ENCODE results near the gene ACVR1C. TPM values are rescaled to one million over a fixed set of nuclear protein-coding genes. Genes with fewer than 3 reads are reported as not detected.

ACVR1C gene
- total RNA-seq = 1 to 10 TPM; 1.4 to 9.4 (median 5.4) TPM

DNA sequence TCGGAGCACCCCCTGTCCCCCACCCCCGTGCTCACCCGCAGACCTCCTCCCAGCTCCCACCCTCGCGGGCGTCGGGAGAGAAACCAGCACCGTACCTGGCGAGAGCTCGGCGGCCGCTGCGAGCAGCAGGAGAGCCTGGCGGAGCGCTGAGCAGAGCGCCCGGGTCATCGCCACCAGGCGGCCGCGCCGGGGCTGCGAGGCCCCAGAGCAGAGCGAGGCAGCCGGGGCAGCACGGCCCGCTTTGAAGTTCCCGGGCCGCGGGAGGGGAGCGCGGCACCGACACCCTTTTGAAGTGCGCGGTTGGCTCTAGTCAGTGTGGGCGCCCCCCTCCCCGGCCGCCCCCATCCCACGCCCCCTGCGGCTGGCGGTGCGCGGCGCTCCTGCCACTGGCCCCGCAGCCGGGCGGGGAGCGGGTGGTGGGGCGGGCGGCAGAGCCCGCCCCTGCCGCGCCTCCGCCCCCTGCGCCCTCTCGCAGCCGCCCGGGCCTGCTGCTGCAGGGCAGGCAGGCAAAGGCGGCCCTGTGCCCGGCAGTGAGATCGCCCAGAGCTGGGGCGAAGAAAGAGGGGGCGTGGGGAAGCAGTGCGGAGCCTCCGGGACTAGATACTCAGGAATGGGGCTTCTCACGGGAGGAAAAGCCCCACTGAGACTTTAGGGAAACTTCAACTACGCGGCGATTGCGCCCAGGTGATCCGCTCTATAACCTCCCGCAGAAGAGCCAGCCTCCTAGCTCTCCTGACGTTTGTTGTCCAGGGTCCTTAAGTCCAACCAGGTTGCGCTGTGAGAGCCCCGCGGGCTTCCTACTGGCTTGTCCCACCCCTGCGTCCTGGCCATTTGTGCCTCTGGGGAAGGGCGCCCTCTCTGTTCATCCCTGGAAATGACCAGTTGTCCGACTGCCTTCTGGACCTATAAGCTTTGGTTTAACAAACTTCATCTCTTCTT is at the start of gene ACVR1C:
TSS of gene ACVR1C (minus strand) at position 388 of the 939 bp plus-strand sequence. CDS start at position 168, 220 bp downstream.
- Histone ChIP-seq H3K9me3 (no peaks in the 10 kb centered on the region), H3K36me3 (no peaks in the 10 kb centered on the region), H3K4me1 (peaks cover 0 to 17% (median 4%) of the 10 kb centered on the region in 4 donors), H3K4me3 (peak within 1 kb of the TSS; percentile 36 to 55 (median 51)), H3K27me3 (peaks cover 0 to 13% of the 10 kb centered on the region in 2 donors), H3K27ac (peak within 1 kb of the TSS in 2 of 4 donors; percentile 40 to 43)
- TF ChIP-seq EP300 (IDR thresholded peaks at IDR 0.05) = no peak
- TF ChIP-seq, protein P1, sequence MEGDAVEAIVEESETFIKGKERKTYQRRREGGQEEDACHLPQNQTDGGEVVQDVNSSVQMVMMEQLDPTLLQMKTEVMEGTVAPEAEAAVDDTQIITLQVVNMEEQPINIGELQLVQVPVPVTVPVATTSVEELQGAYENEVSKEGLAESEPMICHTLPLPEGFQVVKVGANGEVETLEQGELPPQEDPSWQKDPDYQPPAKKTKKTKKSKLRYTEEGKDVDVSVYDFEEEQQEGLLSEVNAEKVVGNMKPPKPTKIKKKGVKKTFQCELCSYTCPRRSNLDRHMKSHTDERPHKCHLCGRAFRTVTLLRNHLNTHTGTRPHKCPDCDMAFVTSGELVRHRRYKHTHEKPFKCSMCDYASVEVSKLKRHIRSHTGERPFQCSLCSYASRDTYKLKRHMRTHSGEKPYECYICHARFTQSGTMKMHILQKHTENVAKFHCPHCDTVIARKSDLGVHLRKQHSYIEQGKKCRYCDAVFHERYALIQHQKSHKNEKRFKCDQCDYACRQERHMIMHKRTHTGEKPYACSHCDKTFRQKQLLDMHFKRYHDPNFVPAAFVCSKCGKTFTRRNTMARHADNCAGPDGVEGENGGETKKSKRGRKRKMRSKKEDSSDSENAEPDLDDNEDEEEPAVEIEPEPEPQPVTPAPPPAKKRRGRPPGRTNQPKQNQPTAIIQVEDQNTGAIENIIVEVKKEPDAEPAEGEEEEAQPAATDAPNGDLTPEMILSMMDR (IDR thresholded peaks at IDR 0.05) = peak; percentile 24 to 41 (median 29)
- no peak for TF ChIP-seq POLR2A (IDR thresholded peaks at IDR 0.05)
- peak in 1 of 2 donors; percentile 29 for DNase-seq (ENCODE audit: low spot score in 2 of 2)
- 1 to 3% methylated on average over 50 of the region's 79 CpGs for WGBS, 2 donors

GRCh38 chr2:157677941-157678340 is 49.3 kb upstream of the ACVR1C start:
- no peaks in the 10 kb centered on the region for H3K4me1 ChIP-seq
- no peak for DNase-seq (ENCODE audit: low spot score in 2 of 2)

GRCh38 chr2:157672129-157672528 is 43.5 kb upstream of the ACVR1C start:
- WGBS, 2 donors = 90 to 92% methylated on average over 10 of the region's 10 CpGs
- Histone ChIP-seq H3K36me3 (no peaks in the 10 kb centered on the region), H3K9me3 (peaks cover 0 to under 1% (median 0%) of the 10 kb centered on the region in 4 donors), H3K27ac (no peak overlapping the region), H3K4me1 (no peaks in the 10 kb centered on the region), H3K4me3 (no peak overlapping the region), H3K27me3 (no peaks in the 10 kb centered on the region)
- TF ChIP-seq, protein P1 (IDR thresholded peaks at IDR 0.05) = no peak
- TF ChIP-seq EP300 (IDR thresholded peaks at IDR 0.05) (no peak), POLR2A (IDR thresholded peaks at IDR 0.05) (no peak)
- DNase-seq (ENCODE audit: low spot score in 2 of 2) = no peak

More at GRCh38 chr2:157677941-157678340, 49.3 kb upstream of the ACVR1C start:
- no peak for TF ChIP-seq POLR2A (IDR thresholded peaks at IDR 0.05)
- TF ChIP-seq, protein P1 (IDR thresholded peaks at IDR 0.05) = no peak
- TF ChIP-seq EP300 (IDR thresholded peaks at IDR 0.05) = no peak
- H3K36me3 ChIP-seq = no peaks in the 10 kb centered on the region
- no peak overlapping the region for H3K4me3 ChIP-seq
- no peak overlapping the region for H3K27ac ChIP-seq
- no peaks in the 10 kb centered on the region for H3K27me3 ChIP-seq
- no peaks in the 10 kb centered on the region for H3K9me3 ChIP-seq

DNA sequence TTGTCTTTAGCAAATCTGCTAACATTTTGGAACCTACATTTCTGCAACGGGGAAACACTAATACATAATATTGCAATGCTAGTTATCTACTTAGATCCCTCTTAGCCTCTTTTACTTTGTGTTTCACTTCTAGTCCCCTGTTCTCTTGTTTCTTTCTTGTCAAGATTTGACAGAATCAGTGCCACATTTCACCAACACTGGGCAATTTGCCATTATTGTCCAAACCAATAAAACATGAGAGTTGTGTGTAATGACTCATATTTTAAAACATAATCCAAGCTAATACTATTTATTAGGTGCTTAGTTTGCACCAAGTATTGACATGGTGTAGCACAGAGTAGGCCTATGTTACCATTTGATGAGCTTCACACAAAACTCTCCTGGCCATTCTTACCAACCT is 33.7 kb upstream of the ACVR1C start:
- DNase-seq (ENCODE audit: low spot score in 2 of 2) = no peak
- no peak overlapping the region for H3K4me3 ChIP-seq
- TF ChIP-seq EP300 (IDR thresholded peaks at IDR 0.05) = no peak
- TF ChIP-seq, protein P1 (IDR thresholded peaks at IDR 0.05) = no peak
- no peak for TF ChIP-seq POLR2A (IDR thresholded peaks at IDR 0.05)
- no peaks in the 10 kb centered on the region for H3K4me1 ChIP-seq
- no peaks in the 10 kb centered on the region for H3K36me3 ChIP-seq
- H3K27me3 ChIP-seq = no peaks in the 10 kb centered on the region
- 92% methylated on average over 1 of the region's 1 CpG for WGBS, 2 donors
- peaks cover 0 to 11% (median 0%) of the 10 kb centered on the region in 4 donors for H3K9me3 ChIP-seq
- no peak overlapping the region for H3K27ac ChIP-seq

- Histone ChIP-seq H3K27me3 (no peaks in the 10 kb centered on the region), H3K4me1 (no peaks in the 10 kb centered on the region), H3K27ac (no peak overlapping the region), H3K36me3 (no peaks in the 10 kb centered on the region), H3K9me3 (peaks cover 0 to 7% (median 0%) of the 10 kb centered on the region in 4 donors), H3K4me3 (no peak overlapping the region)
- DNase-seq (ENCODE audit: low spot score in 2 of 2) = no peak
- WGBS, 2 donors = 68 to 84% methylated on average over 4 of the region's 4 CpGs
- TF ChIP-seq, protein P1 (IDR thresholded peaks at IDR 0.05) = no peak
- TF ChIP-seq EP300 (IDR thresholded peaks at IDR 0.05) (no peak), POLR2A (IDR thresholded peaks at IDR 0.05) (no peak)
These were observed 33.1 kb upstream of the ACVR1C start for GRCh38 chr2:157661776-157662175.
